Prostate gland (tissue), 2 donors: ENCODE data around the gene CMC4. TPM values are rescaled to one million over a fixed set of nuclear protein-coding genes. Genes with fewer than 3 reads are reported as not detected.

Experiments
- DNase-seq: peaks from one replicate; pipeline ENCODE4 v3.0.0-alpha.2; 2019; ENCODE audit warnings: low spot score
- H3K27ac ChIP-seq, 2 donors: fragments of 200-600 bp; sonication (generic); 2 replicates each; pipeline ENCODE4 v1.5.1; 2017 to 2019
- H3K27me3 ChIP-seq: fragments of 200-600 bp; sonication (generic); replicated peaks from 2 replicates; pipeline ENCODE4 v1.5.1; 2019; ENCODE audit not compliant: insufficient read depth
- H3K36me3 ChIP-seq, 2 donors: fragments of 200-600 bp; sonication (generic); 1 replicate in 1 of 2; 2 replicates in 1 of 2; pipeline versions ENCODE4 v1.5.1 to v1.8.1; 2017 to 2019
- H3K4me1 ChIP-seq: fragments of 200-600 bp; sonication (generic); replicated peaks from 2 replicates; pipeline ENCODE4 v1.5.1; 2019
- H3K4me3 ChIP-seq, 2 donors: fragments of 200-600 bp; sonication (generic); 2 replicates each; pipeline ENCODE4 v1.5.1; 2017 to 2019
- H3K9me3 ChIP-seq: fragments of 200-600 bp; sonication (generic); 2 replicates; pipeline ENCODE4 v1.5.1; 2017
- CTCF ChIP-seq, 4 experiments: fragments of 200-600 bp in 2 of 4; fragments of 450-650 bp in 2 of 4; sonication (generic) in 2 of 4; IDR thresholded peaks; 1 replicate in 3 of 4; 2 replicates in 1 of 4; pipeline ENCODE4 v1.5.1; 2016 to 2019; ENCODE audit warnings: antibody characterized with exemption in 4 of 4, mild to moderate bottlenecking in 2 of 4, moderate library complexity in 2 of 4
- POLR2A ChIP-seq: fragments of 450-650 bp; IDR thresholded peaks from one replicate; pipeline ENCODE4 v1.6.1; 2016; ENCODE audit warnings: antibody characterized with exemption, mild to moderate bottlenecking
- POLR2AphosphoS5 ChIP-seq: sonication (generic); formaldehyde crosslinking; IDR thresholded peaks from one replicate; pipeline ENCODE4 v1.6.1; 2017; ENCODE audit warnings: antibody characterized with exemption
- WGBS: methylation state at CpG from one replicate; pipeline ENCODE4 v1.1.5; 2018; 5-methylcytosine and 5-hydroxymethylcytosine counted together
- intact Hi-C: fragments of 100-400 bp; cut with DNase I; formaldehyde crosslinking; loops from one replicate; pipeline ENCODE4 v1.14.2; 2022
- total RNA-seq, 2 donors: library from RNA; depleted of rRNA; stranded (reverse); fragments of >200 nt; gene quantifications; one replicate each; pipeline ENCODE4 v1.1.0, GENCODE V29; 2016

CMC4 gene
- total RNA-seq, 2 donors from 2014 or later, result 23.2 to 27.4 TPM

DNA sequence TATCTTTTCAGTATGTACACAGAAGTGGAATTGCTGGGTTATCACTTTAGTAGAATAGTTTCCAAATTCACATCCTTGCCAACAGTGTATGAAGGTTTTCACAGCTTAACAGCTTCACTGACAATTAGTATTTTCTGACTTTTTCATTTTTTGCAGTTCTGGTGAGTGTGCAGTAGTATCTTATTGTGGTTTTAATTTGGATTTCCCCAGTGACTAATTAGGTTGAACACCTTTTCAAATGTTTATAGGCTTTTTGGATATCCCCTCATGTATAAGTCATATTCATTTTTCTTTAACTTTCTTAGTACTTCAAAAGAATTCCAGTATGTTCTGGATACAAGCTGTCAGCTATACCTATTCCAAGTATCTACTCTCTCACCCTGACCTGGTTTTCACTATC, 37.5 kb upstream of the CMC4 start:
- H3K4me3 ChIP-seq, result no peak overlapping the region
- H3K36me3 ChIP-seq, result no peaks in the 10 kb centered on the region
- no peak for TF ChIP-seq POLR2A
- TF ChIP-seq CTCF (IDR thresholded peaks at IDR 0.05), result no peak
- no peak for TF ChIP-seq POLR2AphosphoS5
- H3K27ac ChIP-seq, result no peak overlapping the region
- no peak for DNase-seq
- intact Hi-C loops, result no loop called here
- H3K27me3 ChIP-seq, result no peaks in the 10 kb centered on the region
- no peaks in the 10 kb centered on the region for H3K4me1 ChIP-seq
- no peaks in the 10 kb centered on the region for H3K9me3 ChIP-seq

GRCh38 chrX:155105919-155106318, 35.0 kb upstream of the CMC4 start:
- Histone ChIP-seq H3K4me3 (no peak overlapping the region), H3K27ac (no peak overlapping the region), H3K9me3 (no peaks in the 10 kb centered on the region), H3K27me3 (no peaks in the 10 kb centered on the region), H3K4me1 (no peaks in the 10 kb centered on the region), H3K36me3 (no peaks in the 10 kb centered on the region)
- DNase-seq, result no peak
- intact Hi-C loops, result no loop called here
- no peak for TF ChIP-seq POLR2AphosphoS5
- no peak for TF ChIP-seq CTCF (IDR thresholded peaks at IDR 0.05)
- no peak for TF ChIP-seq POLR2A
- 100% methylated on average over 2 of the region's 2 CpGs for WGBS

DNA sequence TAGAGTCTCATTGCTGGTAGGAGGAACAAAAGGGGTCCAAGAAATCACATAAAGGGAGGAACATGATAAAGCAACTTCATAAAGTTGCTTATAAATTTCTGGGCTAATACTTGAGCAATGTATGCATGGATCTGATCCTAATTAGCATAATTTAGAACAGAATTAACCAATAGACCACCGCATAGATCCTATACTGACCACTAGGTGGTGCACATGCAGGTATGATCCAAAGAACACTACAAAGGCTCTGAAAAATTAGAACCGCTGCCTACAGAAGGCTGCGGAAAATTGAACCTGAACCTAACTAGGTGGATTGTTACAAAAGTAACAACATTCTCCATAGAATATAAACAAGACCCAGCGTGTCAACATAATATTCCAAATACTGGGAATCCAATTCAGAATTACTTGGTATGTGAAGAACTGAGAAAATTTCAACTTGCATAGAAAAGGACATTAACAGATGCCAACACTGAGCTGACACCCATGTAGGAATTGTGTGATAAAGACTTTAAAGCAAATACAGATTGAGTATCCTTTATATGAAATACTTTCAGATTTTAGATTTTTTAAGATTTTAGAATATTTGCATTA, 23.6 kb upstream of the CMC4 start:
- DNase-seq, result no peak
- H3K27me3 ChIP-seq, result no peaks in the 10 kb centered on the region
- no peak overlapping the region for H3K27ac ChIP-seq
- H3K4me1 ChIP-seq, result no peaks in the 10 kb centered on the region
- H3K9me3 ChIP-seq, result no peaks in the 10 kb centered on the region
- WGBS, result 33% methylated on average over 4 of the region's 4 CpGs
- intact Hi-C loops, result loop anchor here (10.0 kb wide), 1 partner anchor 50 kb away; no protein-coding TSS in a partner anchor
- TF ChIP-seq CTCF (IDR thresholded peaks at IDR 0.05) (peak in 3 of 4 experiments; percentile 44 to 60 (median 55)), POLR2A (no peak), POLR2AphosphoS5 (no peak)
- H3K36me3 ChIP-seq, result no peaks in the 10 kb centered on the region
- H3K4me3 ChIP-seq, result no peak overlapping the region

GRCh38 chrX:155086961-155087735, 16.2 kb upstream of the CMC4 start:
- H3K9me3 ChIP-seq, result no peaks in the 10 kb centered on the region
- 93% methylated on average over 16 of the region's 26 CpGs for WGBS
- no peaks in the 10 kb centered on the region for H3K4me1 ChIP-seq
- no peaks in the 10 kb centered on the region for H3K27me3 ChIP-seq
- intact Hi-C loops, result loop anchor here (5.0 kb wide), 1 partner anchor 105 kb away; no protein-coding TSS in a partner anchor
- no peak overlapping the region for H3K4me3 ChIP-seq
- no peak overlapping the region for H3K27ac ChIP-seq
- H3K36me3 ChIP-seq, result no peaks in the 10 kb centered on the region
- no peak for DNase-seq
- TF ChIP-seq POLR2A (no peak), CTCF (IDR thresholded peaks at IDR 0.05) (no peak), POLR2AphosphoS5 (no peak)
